Stomach (tissue), 4 donors: ENCODE measurements around the gene CYP4X1.

ENCODE experiments used
- CTCF ChIP-seq, 7 experiments: fragments of 450-650 bp in 4 of 7; fragments of 200-600 bp in 3 of 7; sonication (generic) in 3 of 7; IDR thresholded peaks; one replicate each; pipeline ENCODE4 v1.5.1; 2016 to 2019; ENCODE audit warnings: antibody characterized with exemption in 7 of 7, control low read depth in 2 of 7, mild to moderate bottlenecking in 1 of 7
- POLR2A ChIP-seq, 4 donors: fragments of 450-650 bp; IDR thresholded peaks; one replicate each; pipeline ENCODE4 v1.6.1; 2016; ENCODE audit warnings: antibody characterized with exemption in 4 of 4, control low read depth in 2 of 4, mild to moderate bottlenecking in 1 of 4, moderate library complexity in 1 of 4

GRCh38 chr1:47023268-47024140 is at the start of gene CYP4X1:
- TF ChIP-seq CTCF (IDR thresholded peaks at IDR 0.05) (no peak), POLR2A (IDR thresholded peaks at IDR 0.05) (peak in 1 of 4 donors; percentile 41)
